HEK293 (cell line): Measurements from ENCODE around the gene SPINDOC.

ENCODE experiments used
- CTCF ChIA-PET: fragments of 350-600 bp; formaldehyde crosslinking; extraction: SDS; loops from one replicate; lab custom pipeline; 2021; ENCODE audit warnings: antibody characterized with exemption; lab: Yijun Ruan, JAX
- POLR2A ChIA-PET: fragments of 300-600 bp; formaldehyde crosslinking; extraction: SDS; loops from one replicate; lab custom pipeline; 2020; ENCODE audit warnings: antibody characterized with exemption, inconsistent platforms; lab: Yijun Ruan, JAX
- H3K27ac ChIP-seq: fragments of 200-500 bp; sonication (Bioruptor generic); 2 replicates; pipeline ENCODE4 v1.5.1; 2014; ENCODE audit warnings: low read depth, low read length, control low read depth, inconsistent platforms; ENCODE audit errors: extremely low read depth
- H3K36me3 ChIP-seq, 2 experiments: fragments of 200-500 bp in 1 of 2; sonication (Bioruptor generic) in 1 of 2; 1 replicate in 1 of 2; 2 replicates in 1 of 2; pipeline ENCODE4 v1.5.1; 2014 to 2017; ENCODE audit warnings: inconsistent platforms in 2 of 2, low read length in 2 of 2; ENCODE audit not compliant: control insufficient read depth in 2 of 2, insufficient read depth in 1 of 2
- H3K4me1 ChIP-seq: fragments of 200-500 bp; sonication (Bioruptor generic); 2 replicates; pipeline ENCODE4 v1.5.1; 2014; ENCODE audit warnings: mild to moderate bottlenecking, low read length, inconsistent platforms; ENCODE audit not compliant: control insufficient read depth, insufficient read depth
- H3K4me3 ChIP-seq: 2 replicates; pipeline ENCODE4 v1.5.1; 2011; ENCODE audit warnings: low read depth, mild to moderate bottlenecking, control low read depth, low read length, moderate library complexity
- H3K9me3 ChIP-seq: fragments of 200-500 bp; sonication (Bioruptor generic); 2 replicates; pipeline ENCODE4 v1.5.1; 2014; ENCODE audit warnings: low read depth, low read length, inconsistent platforms; ENCODE audit not compliant: control insufficient read depth, insufficient read depth
- BCL11B ChIP-seq: fragments of 450-650 bp; formaldehyde crosslinking; IDR thresholded peaks from 2 replicates; pipeline ENCODE4 v1.5.1; 2016; ENCODE audit warnings: low read depth, missing biosample characterization, missing genetic modification characterization
- KLF9 ChIP-seq: fragments of 450-650 bp; formaldehyde crosslinking; IDR thresholded peaks from 2 replicates; pipeline ENCODE4 v1.5.1; 2016; ENCODE audit warnings: missing biosample characterization, missing genetic modification characterization, low read depth
- PRDM1 ChIP-seq: fragments of 450-650 bp; formaldehyde crosslinking; IDR thresholded peaks from 2 replicates; pipeline ENCODE4; 2016; ENCODE audit warnings: missing biosample characterization, missing genetic modification characterization
- REPIN1 ChIP-seq: fragments of 450-650 bp; formaldehyde crosslinking; IDR thresholded peaks from 2 replicates; pipeline ENCODE4 v1.5.1; 2017; ENCODE audit warnings: missing biosample characterization, missing genetic modification characterization, low read depth
- SETDB1 ChIP-seq: IDR thresholded peaks from one replicate; pipeline ENCODE4 v1.6.1; 2017; ENCODE audit warnings: mild to moderate bottlenecking, low read length, moderate library complexity, mixed read lengths; ENCODE audit not compliant: insufficient read length
- SP3 ChIP-seq: fragments of 450-650 bp; formaldehyde crosslinking; IDR thresholded peaks from 2 replicates; pipeline ENCODE4 v1.5.1; 2016; ENCODE audit warnings: missing biosample characterization, missing genetic modification characterization
- SP7 ChIP-seq: fragments of 450-650 bp; formaldehyde crosslinking; IDR thresholded peaks from 2 replicates; pipeline ENCODE4 v1.5.1; 2016; ENCODE audit warnings: missing biosample characterization, missing genetic modification characterization
- TRIM28 ChIP-seq: IDR thresholded peaks from 2 replicates; pipeline ENCODE4 v1.6.1; 2011; ENCODE audit warnings: low read length, control low read depth, borderline replicate concordance
- WT1 ChIP-seq: fragments of 450-650 bp; formaldehyde crosslinking; IDR thresholded peaks from 2 replicates; pipeline ENCODE4 v1.5.1; 2016; ENCODE audit warnings: missing biosample characterization, missing genetic modification characterization
- ZBTB48 ChIP-seq: fragments of 450-650 bp; formaldehyde crosslinking; IDR thresholded peaks from 2 replicates; pipeline ENCODE4 v1.5.1; 2016; ENCODE audit warnings: missing biosample characterization, missing genetic modification characterization
- ZEB2 ChIP-seq: fragments of 450-650 bp; formaldehyde crosslinking; IDR thresholded peaks from 2 replicates; pipeline ENCODE4 v1.5.1; 2016; ENCODE audit warnings: missing biosample characterization, missing genetic modification characterization
- ZFHX2 ChIP-seq: fragments of 450-650 bp; formaldehyde crosslinking; conservative IDR thresholded peaks from 2 replicates; pipeline ENCODE4 v1.5.1; 2016; ENCODE audit warnings: missing biosample characterization, missing genetic modification characterization
- ZNF10 ChIP-seq: fragments of 450-650 bp; formaldehyde crosslinking; IDR thresholded peaks from 2 replicates; pipeline ENCODE4 v1.5.1; 2017; ENCODE audit warnings: missing biosample characterization, missing genetic modification characterization
- ZNF16 ChIP-seq: fragments of 450-650 bp; formaldehyde crosslinking; IDR thresholded peaks from 2 replicates; pipeline ENCODE4 v1.5.1; 2016; ENCODE audit warnings: low read depth, missing biosample characterization, missing genetic modification characterization
- ZNF169 ChIP-seq: fragments of 450-650 bp; formaldehyde crosslinking; IDR thresholded peaks from 2 replicates; pipeline ENCODE4 v1.5.1; 2016; ENCODE audit warnings: missing biosample characterization, missing genetic modification characterization
- ZNF2 ChIP-seq: fragments of 450-650 bp; formaldehyde crosslinking; IDR thresholded peaks from 2 replicates; pipeline ENCODE4 v1.5.1; 2016; ENCODE audit warnings: missing biosample characterization, missing genetic modification characterization
- ZNF24 ChIP-seq: fragments of 450-650 bp; formaldehyde crosslinking; IDR thresholded peaks from 2 replicates; pipeline ENCODE4 v1.5.1; 2016; ENCODE audit warnings: missing biosample characterization, missing genetic modification characterization
- ZNF335 ChIP-seq: fragments of 450-650 bp; formaldehyde crosslinking; conservative IDR thresholded peaks from 2 replicates; pipeline ENCODE4 v1.5.1; 2016; ENCODE audit warnings: missing biosample characterization, missing genetic modification characterization
- ZNF350 ChIP-seq: fragments of 450-650 bp; formaldehyde crosslinking; IDR thresholded peaks from 2 replicates; pipeline ENCODE4 v1.5.0; 2017; ENCODE audit warnings: missing biosample characterization, mild to moderate bottlenecking, missing genetic modification characterization
- ZNF366 ChIP-seq: fragments of 450-650 bp; formaldehyde crosslinking; conservative IDR thresholded peaks from 2 replicates; pipeline ENCODE4 v1.5.1; 2016; ENCODE audit warnings: missing biosample characterization, missing genetic modification characterization
- ZNF394 ChIP-seq: fragments of 450-650 bp; formaldehyde crosslinking; IDR thresholded peaks from 2 replicates; pipeline ENCODE4 v1.5.1; 2016; ENCODE audit warnings: missing biosample characterization, missing genetic modification characterization, mild to moderate bottlenecking, moderate library complexity, borderline replicate concordance
- ZNF398 ChIP-seq: fragments of 450-650 bp; formaldehyde crosslinking; IDR thresholded peaks from 2 replicates; pipeline ENCODE4 v1.5.1; 2017; ENCODE audit warnings: missing biosample characterization, missing genetic modification characterization
- ZNF433 ChIP-seq: fragments of 450-650 bp; formaldehyde crosslinking; IDR thresholded peaks from 2 replicates; pipeline ENCODE4 v1.5.1; 2016; ENCODE audit warnings: missing biosample characterization, missing genetic modification characterization, low read depth
- ZNF555 ChIP-seq: fragments of 450-650 bp; formaldehyde crosslinking; conservative IDR thresholded peaks from 2 replicates; pipeline ENCODE4 v1.5.1; 2017; ENCODE audit warnings: missing biosample characterization, mild to moderate bottlenecking, missing genetic modification characterization, inconsistent platforms
- ZNF629 ChIP-seq: fragments of 450-650 bp; formaldehyde crosslinking; IDR thresholded peaks from 2 replicates; pipeline ENCODE4 v1.5.1; 2017; ENCODE audit warnings: missing biosample characterization, missing genetic modification characterization
- ZNF639 ChIP-seq: fragments of 450-650 bp; formaldehyde crosslinking; IDR thresholded peaks from 2 replicates; pipeline ENCODE4 v1.5.1; 2016; ENCODE audit warnings: missing biosample characterization, missing genetic modification characterization
- ZXDB ChIP-seq: fragments of 450-650 bp; formaldehyde crosslinking; IDR thresholded peaks from 2 replicates; pipeline ENCODE4 v1.5.1; 2016; ENCODE audit warnings: missing biosample characterization, missing genetic modification characterization
- TF ChIP-seq, protein P1 (sequence below): fragments of 450-650 bp; formaldehyde crosslinking; IDR thresholded peaks from 2 replicates; pipeline ENCODE4 v1.5.1; 2016; ENCODE audit warnings: missing biosample characterization, missing genetic modification characterization
- TF ChIP-seq, protein P2 (sequence below): fragments of 450-650 bp; formaldehyde crosslinking; IDR thresholded peaks from 2 replicates; pipeline ENCODE4 v1.5.1; 2016; ENCODE audit warnings: missing biosample characterization, missing genetic modification characterization, low read depth

SPINDOC gene

DNA sequence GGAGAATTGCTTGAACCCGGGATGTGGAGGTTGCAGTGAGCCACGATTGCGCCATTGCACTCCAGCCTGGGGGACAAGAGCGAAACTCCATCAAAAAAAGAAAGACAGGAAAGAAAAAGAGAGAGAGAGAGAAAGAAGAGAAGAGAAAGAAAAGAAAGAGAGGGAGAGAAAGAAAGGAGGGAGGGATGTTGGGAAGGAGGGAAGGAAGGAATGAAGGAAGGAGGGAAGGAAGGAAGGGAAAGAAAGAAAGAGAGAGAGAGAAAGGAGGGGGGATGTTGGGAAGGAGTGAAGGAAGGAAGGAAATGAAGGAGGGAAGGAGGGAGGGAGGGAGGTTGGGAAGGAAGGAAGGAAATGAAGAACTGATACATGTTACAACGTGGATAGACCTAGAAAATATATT is 12.3 kb upstream of the SPINDOC start:
- ChIA-PET POLR2A (no interaction called here), CTCF (no interaction called here)
- Histone ChIP-seq H3K4me1 (peaks cover 4% of the 10 kb centered on the region; the same call in 1 of the 2 replicates), H3K36me3 (no peaks in the 10 kb centered on the region), H3K4me3 (no peak overlapping the region), H3K9me3 (no peaks in the 10 kb centered on the region), H3K27ac (no peak overlapping the region)
- TF ChIP-seq REPIN1 (no peak), PRDM1 (tag by site-specific recombination) (no peak), ZNF24 (tag by site-specific recombination) (no peak), ZNF366 (tag by site-specific recombination) (peak; percentile 96), BCL11B (no peak), ZNF555 (tag by site-specific recombination) (no peak)

DNA sequence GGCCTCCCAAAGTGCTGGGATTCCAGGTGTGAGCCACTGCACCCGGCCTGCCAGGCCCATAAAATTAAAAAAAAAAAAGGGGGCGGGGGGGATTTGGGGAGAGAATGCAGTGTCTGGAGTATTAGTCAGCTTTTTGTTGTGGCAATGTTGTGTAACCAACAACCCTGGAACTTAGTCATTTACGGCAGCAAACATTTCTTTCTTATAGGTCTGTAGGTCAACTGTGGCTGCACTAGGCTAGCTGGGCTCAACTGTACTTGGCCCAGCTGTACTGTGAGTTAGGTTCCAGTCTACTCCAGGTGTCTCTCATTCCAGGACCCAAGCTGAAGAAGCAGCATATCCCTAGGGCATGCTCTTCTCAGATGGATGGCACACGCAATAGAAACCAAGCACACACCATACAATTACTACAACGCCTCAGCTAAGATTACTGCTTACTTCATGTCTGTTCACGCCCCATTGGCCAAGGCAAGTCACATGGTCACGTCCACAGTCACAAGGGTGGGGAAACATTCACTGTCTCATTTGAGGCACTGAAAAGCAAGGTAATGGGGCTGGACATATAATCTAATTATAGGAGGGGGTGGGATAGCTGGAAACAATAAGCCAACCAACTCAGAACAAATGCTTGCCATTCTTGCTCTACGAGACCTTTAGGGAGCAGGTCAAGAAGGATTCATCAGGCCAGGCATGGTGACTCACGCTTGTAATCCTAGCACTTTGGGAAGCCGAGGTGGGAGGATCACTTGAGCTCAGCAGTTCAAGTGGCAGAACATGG is 10.4 kb upstream of the SPINDOC start:
- H3K27ac ChIP-seq, result 0 out of 2 replicates have a peak overlapping the region, but pooled peaks have one; percentile 17
- CTCF ChIA-PET, result interaction anchor here (0.6 to 1.2 kb wide), 3 partner anchors 35 to 53 kb away, joined by 3 read pairs; no protein-coding TSS in a partner anchor
- H3K4me3 ChIP-seq, result no peak overlapping the region
- POLR2A ChIA-PET, result interaction anchor here (0.7 to 1.6 kb wide), 5 partner anchors 11 to 195 kb away, joined by 3 to 7 read pairs (median 3); partner anchors contain the start of gene ZFTA
- no peaks in the 10 kb centered on the region for H3K36me3 ChIP-seq
- peaks cover 4% of the 10 kb centered on the region; the same call in 1 of the 2 replicates for H3K4me1 ChIP-seq
- H3K9me3 ChIP-seq, result no peaks in the 10 kb centered on the region
- 0 out of 2 replicates have a peak, but pooled peaks have one; percentile 23 for TF ChIP-seq ZNF2 (tag by site-specific recombination)
- peak; percentile 61; the same call in 1 of the 2 replicates for TF ChIP-seq ZEB2 (tag by site-specific recombination)
- TF ChIP-seq ZNF394, result peak; percentile 30; the same call in 1 of the 2 replicates
- no peak for TF ChIP-seq SETDB1
- TF ChIP-seq SP3 (tag by site-specific recombination), result peak; percentile 35; the same call in 1 of the 2 replicates
- peak; percentile 45; the same call in 1 of the 2 replicates for TF ChIP-seq WT1 (tag by site-specific recombination)
- peak; percentile 79 for TF ChIP-seq TRIM28
- TF ChIP-seq, protein P1, sequence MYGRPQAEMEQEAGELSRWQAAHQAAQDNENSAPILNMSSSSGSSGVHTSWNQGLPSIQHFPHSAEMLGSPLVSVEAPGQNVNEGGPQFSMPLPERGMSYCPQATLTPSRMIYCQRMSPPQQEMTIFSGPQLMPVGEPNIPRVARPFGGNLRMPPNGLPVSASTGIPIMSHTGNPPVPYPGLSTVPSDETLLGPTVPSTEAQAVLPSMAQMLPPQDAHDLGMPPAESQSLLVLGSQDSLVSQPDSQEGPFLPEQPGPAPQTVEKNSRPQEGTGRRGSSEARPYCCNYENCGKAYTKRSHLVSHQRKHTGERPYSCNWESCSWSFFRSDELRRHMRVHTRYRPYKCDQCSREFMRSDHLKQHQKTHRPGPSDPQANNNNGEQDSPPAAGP (tag by site-specific recombination), result 0 out of 2 replicates have a peak, but pooled peaks have one; percentile 24
- peak; percentile 23; the same call in 1 of the 2 replicates for TF ChIP-seq ZBTB48 (tag by site-specific recombination)
- peak; percentile 47 for TF ChIP-seq ZNF335 (tag by site-specific recombination)
- TF ChIP-seq ZNF350, result no peak
- TF ChIP-seq ZNF366 (tag by site-specific recombination), result peak; percentile 34; the same call in 1 of the 2 replicates
- no peak for TF ChIP-seq ZNF639
- no peak for TF ChIP-seq ZNF433 (tag by site-specific recombination)
- TF ChIP-seq, protein P2, sequence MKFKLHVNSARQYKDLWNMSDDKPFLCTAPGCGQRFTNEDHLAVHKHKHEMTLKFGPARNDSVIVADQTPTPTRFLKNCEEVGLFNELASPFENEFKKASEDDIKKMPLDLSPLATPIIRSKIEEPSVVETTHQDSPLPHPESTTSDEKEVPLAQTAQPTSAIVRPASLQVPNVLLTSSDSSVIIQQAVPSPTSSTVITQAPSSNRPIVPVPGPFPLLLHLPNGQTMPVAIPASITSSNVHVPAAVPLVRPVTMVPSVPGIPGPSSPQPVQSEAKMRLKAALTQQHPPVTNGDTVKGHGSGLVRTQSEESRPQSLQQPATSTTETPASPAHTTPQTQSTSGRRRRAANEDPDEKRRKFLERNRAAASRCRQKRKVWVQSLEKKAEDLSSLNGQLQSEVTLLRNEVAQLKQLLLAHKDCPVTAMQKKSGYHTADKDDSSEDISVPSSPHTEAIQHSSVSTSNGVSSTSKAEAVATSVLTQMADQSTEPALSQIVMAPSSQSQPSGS (tag by site-specific recombination), result no peak
- TF ChIP-seq ZNF16 (tag by site-specific recombination), result no peak
- no peak for TF ChIP-seq ZNF169
- TF ChIP-seq ZXDB, result peak; percentile 30; the same call in 1 of the 2 replicates
- peak; percentile 30; the same call in 1 of the 2 replicates for TF ChIP-seq KLF9 (tag by site-specific recombination)
- peak; percentile 44; the same call in 1 of the 2 replicates for TF ChIP-seq ZNF10 (tag by site-specific recombination)
- peak; percentile 81; the same call in 1 of the 2 replicates for TF ChIP-seq ZNF24 (tag by site-specific recombination)
- peak; percentile 48 for TF ChIP-seq ZFHX2 (tag by site-specific recombination)
- peak; percentile 94 for TF ChIP-seq SP7 (tag by site-specific recombination)
- peak; percentile 84 for TF ChIP-seq ZNF629
- TF ChIP-seq ZNF398, result peak; percentile 41; the same call in 1 of the 2 replicates
